ENCODE data around the gene MMP24. TPM values are rescaled to one million over a fixed set of nuclear protein-coding genes. Genes with fewer than 3 reads are reported as not detected.

Gene MMP24
- total and polyA plus RNA-seq, 2 of the 13 experiments (the other 11 are each of a cell fraction or from before 2014, with no cell fraction given), result 0.29 to 0.35 TPM

DNA sequence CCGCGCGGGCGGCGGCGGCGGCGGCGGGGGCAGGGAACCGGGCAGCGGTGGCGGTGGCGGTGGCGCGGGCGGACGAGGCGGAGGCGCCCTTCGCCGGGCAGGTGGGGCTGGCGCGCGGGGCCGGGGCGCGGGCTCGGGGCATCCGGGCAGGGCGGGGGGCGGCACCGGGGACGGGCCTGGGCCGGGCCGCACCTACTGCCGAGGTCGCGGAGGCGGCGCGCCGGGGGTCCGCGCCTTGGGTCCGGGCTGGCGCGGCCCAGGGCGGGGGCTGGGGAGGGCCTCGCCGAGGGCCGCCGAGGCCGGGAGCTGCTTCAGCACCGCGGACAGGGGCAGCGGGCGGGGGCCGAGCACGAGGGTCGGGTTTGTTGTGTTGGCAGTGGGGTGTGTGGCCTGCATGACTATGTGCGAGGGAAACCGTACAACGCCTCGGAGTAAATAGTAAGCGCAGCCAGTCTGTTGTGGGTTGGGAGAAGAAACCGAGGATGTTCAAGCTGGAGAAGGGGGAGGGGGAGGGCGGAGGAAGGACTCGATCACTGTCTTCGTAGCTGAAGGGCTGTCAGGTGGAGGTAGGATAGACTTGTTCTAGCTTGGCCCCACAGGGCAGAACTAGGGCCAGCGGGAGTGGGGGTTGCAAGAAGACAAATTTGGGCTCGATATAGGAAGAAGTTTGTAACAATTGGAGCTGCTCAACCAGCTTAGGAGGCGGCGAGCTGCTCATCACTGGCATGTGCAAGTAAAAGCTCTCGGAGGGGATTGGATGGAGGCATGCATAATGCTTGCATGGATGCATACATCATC, 593 bp downstream of the MMP24 start (continued):
- TF ChIP-seq ZMAT3 (CRISPR knock-in tag; conservative IDR thresholded peaks at IDR 0.05) (peak; percentile 99), DMAP1 (CRISPR knock-in tag; IDR thresholded peaks at IDR 0.05) (0 out of 2 replicates have a peak, but pooled peaks have one; percentile 34), YY1 (IDR thresholded peaks at IDR 0.05; ENCODE audit: insufficient read depth, insufficient replicate concordance, low read depth, low read length) (peak; percentile 37), MATR3 (CRISPR knock-in tag; IDR thresholded peaks at IDR 0.05) (no peak), ZNF850 (CRISPR knock-in tag; conservative IDR thresholded peaks at IDR 0.05) (0 out of 2 replicates have a peak, but pooled peaks have one; percentile 56), AKAP8 (CRISPR knock-in tag; IDR thresholded peaks at IDR 0.05) (peak; percentile 58; the same call in 1 of the 2 replicates), ATM (IDR thresholded peaks at IDR 0.05; ENCODE audit: borderline replicate concordance) (no peak), PHF20 (CRISPR knock-in tag; IDR thresholded peaks at IDR 0.05) (peak; percentile 62), ZNF34 (CRISPR knock-in tag; IDR thresholded peaks at IDR 0.05; ENCODE audit: borderline replicate concordance) (no peak), ZFP1 (CRISPR knock-in tag; IDR thresholded peaks at IDR 0.05) (peak; percentile 79; the same call in 1 of the 2 replicates), ZMYM3 (CRISPR knock-in tag; IDR thresholded peaks at IDR 0.05) (no peak), ZSCAN21 (CRISPR knock-in tag; IDR thresholded peaks at IDR 0.05; ENCODE audit: borderline replicate concordance) (peak; percentile 98), NFE2 (CRISPR knock-in tag; IDR thresholded peaks at IDR 0.05) (0 out of 2 replicates have a peak, but pooled peaks have one; percentile 29), SOX5 (CRISPR knock-in tag; IDR thresholded peaks at IDR 0.05; ENCODE audit: borderline replicate concordance) (no peak; the same call in 1 of the 2 replicates), ZBTB21 (CRISPR knock-in tag; IDR thresholded peaks at IDR 0.05) (peak; percentile 60; the same call in 1 of the 2 replicates), MIXL1 (CRISPR knock-in tag; IDR thresholded peaks at IDR 0.05) (peak; percentile 87; the same call in 1 of the 2 replicates), ZNF225 (CRISPR knock-in tag; IDR thresholded peaks at IDR 0.05) (peak; percentile 87; the same call in 1 of the 2 replicates), MXD4 (CRISPR knock-in tag; IDR thresholded peaks at IDR 0.05) (peak; percentile 99), KAT7 (CRISPR knock-in tag; IDR thresholded peaks at IDR 0.05; ENCODE audit: borderline replicate concordance) (0 out of 2 replicates have a peak, but pooled peaks have one; percentile 36), KLF16 (CRISPR knock-in tag; IDR thresholded peaks at IDR 0.05) (peak; percentile 90 to 98; a peak in 3 of 4 replicates), ASH2L (IDR thresholded peaks at IDR 0.05; ENCODE audit: insufficient read length, low read depth, low read length) (no peak), TGIF2 (CRISPR knock-in tag; IDR thresholded peaks at IDR 0.05) (peak; percentile 96), ZNF572 (CRISPR knock-in tag; IDR thresholded peaks at IDR 0.05) (no peak; the same call in 1 of the 2 replicates), HNRNPUL1 (IDR thresholded peaks at IDR 0.05; ENCODE audit: low read depth, low read length) (no peak)
- TF ChIP-seq, protein P1, sequence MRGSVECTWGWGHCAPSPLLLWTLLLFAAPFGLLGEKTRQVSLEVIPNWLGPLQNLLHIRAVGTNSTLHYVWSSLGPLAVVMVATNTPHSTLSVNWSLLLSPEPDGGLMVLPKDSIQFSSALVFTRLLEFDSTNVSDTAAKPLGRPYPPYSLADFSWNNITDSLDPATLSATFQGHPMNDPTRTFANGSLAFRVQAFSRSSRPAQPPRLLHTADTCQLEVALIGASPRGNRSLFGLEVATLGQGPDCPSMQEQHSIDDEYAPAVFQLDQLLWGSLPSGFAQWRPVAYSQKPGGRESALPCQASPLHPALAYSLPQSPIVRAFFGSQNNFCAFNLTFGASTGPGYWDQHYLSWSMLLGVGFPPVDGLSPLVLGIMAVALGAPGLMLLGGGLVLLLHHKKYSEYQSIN (CRISPR knock-in tag; IDR thresholded peaks at IDR 0.05; ENCODE audit: borderline replicate concordance), result 0 out of 2 replicates have a peak, but pooled peaks have one; percentile 86
- TF ChIP-seq, protein P2, sequence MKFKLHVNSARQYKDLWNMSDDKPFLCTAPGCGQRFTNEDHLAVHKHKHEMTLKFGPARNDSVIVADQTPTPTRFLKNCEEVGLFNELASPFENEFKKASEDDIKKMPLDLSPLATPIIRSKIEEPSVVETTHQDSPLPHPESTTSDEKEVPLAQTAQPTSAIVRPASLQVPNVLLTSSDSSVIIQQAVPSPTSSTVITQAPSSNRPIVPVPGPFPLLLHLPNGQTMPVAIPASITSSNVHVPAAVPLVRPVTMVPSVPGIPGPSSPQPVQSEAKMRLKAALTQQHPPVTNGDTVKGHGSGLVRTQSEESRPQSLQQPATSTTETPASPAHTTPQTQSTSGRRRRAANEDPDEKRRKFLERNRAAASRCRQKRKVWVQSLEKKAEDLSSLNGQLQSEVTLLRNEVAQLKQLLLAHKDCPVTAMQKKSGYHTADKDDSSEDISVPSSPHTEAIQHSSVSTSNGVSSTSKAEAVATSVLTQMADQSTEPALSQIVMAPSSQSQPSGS (CRISPR knock-in tag; IDR thresholded peaks at IDR 0.05), result peak; percentile 85
- TF ChIP-seq, protein P3, sequence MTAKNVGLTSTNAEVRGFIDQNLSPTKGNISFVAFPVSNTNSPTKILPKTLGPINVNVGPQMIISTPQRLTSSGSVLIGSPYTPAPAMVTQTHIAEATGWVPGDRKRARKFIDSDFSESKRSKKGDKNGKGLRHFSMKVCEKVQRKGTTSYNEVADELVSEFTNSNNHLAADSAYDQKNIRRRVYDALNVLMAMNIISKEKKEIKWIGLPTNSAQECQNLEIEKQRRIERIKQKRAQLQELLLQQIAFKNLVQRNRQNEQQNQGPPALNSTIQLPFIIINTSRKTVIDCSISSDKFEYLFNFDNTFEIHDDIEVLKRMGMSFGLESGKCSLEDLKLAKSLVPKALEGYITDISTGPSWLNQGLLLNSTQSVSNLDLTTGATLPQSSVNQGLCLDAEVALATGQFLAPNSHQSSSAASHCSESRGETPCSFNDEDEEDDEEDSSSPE (CRISPR knock-in tag; IDR thresholded peaks at IDR 0.05), result peak; percentile 65; the same call in 1 of the 2 replicates

Data from HepG2 (cell line).